Mucosa of gallbladder (tissue), 1 donor: ENCODE measurements around the gene POU3F1. TPM values are rescaled to one million over a fixed set of nuclear protein-coding genes. Genes with fewer than 3 reads are reported as not detected.
"Not testable (repeated sequence)": the region's sequence is repeated elsewhere in the genome, so short reads cannot be mapped to it uniquely, and the experiment has no call there.

ENCODE experiments used
- DNase-seq: peaks from one replicate; pipeline ENCODE4 v3.0.0-alpha.2; 2020; ENCODE audit warnings: low spot score
- total RNA-seq: library from RNA; stranded (reverse); gene quantifications from one replicate; pipeline ENCODE4 v1.2.1, GENCODE V29; 2021
- donor health status: DM: no; HTN: no; CAD: no.

Gene POU3F1
- total RNA-seq, 1 donor from 2014 or later: 0.09 TPM

GRCh38 chr1:38047603-38048141, 1.1 kb upstream of the POU3F1 start:
- DNase-seq: no peak

DNA sequence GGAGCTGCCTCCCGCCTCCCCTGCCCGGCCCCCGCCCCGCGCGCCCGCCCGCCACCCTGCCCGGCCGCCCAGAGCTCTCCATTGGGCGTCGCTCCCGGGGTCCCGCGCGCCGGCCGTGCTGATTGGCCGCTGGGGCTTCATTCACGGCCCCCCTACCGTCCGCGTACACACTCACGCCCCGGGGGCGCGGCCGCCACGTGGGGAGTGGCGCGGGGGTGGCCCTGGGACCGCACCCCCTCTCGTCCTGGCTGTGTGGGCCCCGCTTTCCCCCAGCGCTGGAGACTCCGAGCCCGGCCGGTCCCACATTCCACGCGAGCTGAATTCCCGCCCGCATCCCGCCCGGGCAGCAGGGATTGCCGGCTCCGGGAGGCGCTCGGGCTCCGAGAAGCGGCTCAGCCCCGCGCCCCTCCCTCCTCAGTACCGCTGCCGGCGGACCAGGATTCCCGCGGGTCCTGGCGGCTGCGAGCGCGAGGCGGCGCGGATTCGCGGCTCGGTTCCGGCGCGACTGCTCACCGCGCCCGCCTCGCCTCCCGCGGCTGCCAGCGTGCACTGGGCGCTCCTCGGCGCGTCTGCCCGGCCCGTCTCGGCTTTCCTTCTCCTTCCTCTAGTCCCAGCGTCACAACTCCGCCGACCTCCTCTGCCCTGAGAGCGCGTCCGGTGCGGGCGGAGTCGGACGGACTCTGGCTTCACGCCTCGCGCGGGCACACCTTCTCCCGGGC, 450 bp upstream of the POU3F1 start:
- DNase-seq: peak; percentile 69

GRCh38 chr1:38045401-38046332, 926 bp downstream of the POU3F1 start:
- peak; percentile 22 for DNase-seq

DNA sequence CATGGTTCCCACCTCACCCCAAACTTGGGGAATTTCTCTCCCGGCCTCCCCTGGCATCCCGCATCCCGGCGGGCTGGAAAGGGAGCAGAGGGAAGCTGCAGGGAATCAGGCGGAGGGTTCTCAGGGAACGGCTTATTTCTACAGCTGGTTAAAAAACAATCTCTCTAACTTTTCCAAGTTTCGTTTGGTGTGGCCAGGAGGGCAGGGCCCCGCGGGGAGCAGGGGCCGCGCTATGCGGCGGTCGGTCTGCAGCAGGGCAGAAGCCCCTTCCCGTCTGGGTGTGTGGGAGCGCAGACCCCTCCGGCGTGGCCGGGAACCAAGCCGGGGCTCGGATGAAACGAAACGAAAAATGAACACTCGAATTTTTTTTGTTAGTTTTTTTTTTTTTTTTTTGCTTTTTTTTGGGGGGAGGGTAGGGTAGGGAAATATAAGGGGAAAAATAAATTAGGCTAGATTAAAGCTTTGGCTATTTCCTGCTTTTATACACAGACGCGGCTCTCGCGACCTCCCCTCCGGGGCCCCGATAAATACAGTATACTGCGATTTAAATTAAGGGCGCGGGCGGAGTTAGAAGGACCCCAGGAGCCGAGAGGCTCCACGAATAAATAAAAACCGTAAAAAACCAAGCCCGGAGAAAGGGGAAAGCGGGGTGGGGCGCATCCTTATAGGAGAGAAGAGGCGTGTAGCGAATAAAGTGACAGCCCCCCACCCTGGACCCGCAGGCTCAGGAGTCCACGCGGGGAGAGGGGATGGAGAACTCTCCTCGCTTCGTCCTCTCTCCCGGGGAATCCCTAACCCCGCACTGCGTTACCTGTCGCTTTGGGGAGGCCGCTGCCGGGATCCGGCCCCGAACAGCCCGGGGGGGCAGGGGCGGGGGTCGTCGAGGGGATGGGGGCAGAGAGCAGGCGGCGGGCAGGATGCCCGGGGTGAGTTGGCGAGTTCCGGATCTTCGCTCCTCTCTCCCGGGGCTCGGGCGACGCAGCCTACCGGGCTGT, 2.1 kb downstream of the POU3F1 start:
- DNase-seq: no peak

GRCh38 chr1:38043036-38043747, 3.4 kb downstream of the POU3F1 start:
- DNase-seq: no peak

- no peak for DNase-seq
These were observed 4.4 kb downstream of the POU3F1 start for GRCh38 chr1:38041936-38042834.

DNA sequence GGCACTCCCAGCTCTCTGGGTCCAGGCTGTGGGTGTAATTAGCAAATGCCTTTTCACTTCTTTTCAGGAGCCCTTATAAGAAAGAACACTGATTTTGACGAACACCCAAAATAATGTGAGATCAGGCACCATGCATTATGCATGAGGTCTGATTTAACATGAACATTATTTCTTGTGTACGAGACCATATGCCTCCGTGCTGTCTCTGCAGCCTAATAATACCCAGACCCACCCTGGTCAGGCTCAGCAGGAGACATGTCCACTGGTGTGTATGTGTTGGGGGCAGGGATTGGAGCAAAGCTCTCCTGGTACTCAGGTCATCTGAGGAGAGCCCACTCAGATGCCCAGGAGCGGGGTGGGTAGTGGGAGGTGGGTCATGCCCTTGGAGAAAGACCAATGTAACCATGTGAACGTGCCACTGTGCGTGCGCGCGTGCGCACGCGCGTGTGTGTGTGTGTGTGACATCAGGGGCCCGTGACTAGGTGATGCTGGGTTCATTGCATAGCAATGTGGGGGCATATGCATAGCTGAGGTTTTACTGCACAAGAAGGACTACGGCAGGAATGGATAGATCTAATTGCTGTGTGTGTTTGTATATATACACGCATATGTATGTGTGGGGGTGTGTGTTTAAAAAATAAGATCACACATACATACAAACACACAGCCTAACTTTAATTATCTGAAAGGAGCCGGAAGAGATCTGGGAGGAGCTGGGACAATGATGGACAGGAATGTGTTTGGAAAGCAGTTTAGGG, 7.1 kb downstream of the POU3F1 start:
- no peak for DNase-seq

DNA sequence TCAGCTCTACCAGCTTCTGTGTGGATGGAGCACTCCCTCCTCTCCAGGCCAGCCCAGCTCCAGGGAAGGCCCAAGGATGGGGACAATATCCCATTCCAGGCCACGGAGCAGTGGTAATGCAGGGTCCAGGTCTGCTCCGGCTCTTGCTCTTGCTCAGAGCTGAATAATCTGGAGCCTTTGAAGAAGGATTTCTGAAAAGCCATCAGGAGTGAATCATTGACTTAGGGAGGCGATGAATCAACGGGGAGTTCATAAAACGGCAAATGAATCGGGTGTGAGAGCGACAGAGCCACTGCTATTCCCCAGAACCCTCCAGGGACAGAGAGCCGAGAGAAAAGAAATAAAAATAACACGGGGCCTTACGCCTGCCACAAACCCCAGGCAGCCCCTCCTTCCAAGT, 7.7 kb downstream of the POU3F1 start:
- DNase-seq: no peak

GRCh38 chr1:38037221-38037939, 9.2 kb downstream of the POU3F1 start:
- no peak for DNase-seq

GRCh38 chr1:38034871-38035270, 11.7 kb downstream of the POU3F1 start:
- no peak for DNase-seq

GRCh38 chr1:38032992-38033391, 13.6 kb downstream of the POU3F1 start:
- not testable (repeated sequence) for DNase-seq

DNA sequence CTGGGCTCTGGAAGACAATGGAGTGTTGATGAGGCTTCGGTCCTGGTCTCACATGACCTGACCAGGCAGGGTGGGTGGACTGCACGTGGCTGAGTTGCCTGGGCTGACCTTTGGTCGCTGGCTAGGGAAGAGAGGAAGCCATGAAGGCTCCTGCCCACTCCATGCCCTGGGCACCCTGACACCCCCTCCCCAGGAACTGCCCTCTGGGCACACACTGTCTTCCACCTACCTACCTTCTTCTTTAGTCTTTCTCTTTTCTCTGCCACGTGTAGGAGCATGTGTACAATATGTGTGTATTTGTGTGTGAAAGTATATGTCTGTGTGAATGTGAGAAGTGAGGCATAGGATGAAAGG, 15.1 kb downstream of the POU3F1 start:
- no peak for DNase-seq

DNA sequence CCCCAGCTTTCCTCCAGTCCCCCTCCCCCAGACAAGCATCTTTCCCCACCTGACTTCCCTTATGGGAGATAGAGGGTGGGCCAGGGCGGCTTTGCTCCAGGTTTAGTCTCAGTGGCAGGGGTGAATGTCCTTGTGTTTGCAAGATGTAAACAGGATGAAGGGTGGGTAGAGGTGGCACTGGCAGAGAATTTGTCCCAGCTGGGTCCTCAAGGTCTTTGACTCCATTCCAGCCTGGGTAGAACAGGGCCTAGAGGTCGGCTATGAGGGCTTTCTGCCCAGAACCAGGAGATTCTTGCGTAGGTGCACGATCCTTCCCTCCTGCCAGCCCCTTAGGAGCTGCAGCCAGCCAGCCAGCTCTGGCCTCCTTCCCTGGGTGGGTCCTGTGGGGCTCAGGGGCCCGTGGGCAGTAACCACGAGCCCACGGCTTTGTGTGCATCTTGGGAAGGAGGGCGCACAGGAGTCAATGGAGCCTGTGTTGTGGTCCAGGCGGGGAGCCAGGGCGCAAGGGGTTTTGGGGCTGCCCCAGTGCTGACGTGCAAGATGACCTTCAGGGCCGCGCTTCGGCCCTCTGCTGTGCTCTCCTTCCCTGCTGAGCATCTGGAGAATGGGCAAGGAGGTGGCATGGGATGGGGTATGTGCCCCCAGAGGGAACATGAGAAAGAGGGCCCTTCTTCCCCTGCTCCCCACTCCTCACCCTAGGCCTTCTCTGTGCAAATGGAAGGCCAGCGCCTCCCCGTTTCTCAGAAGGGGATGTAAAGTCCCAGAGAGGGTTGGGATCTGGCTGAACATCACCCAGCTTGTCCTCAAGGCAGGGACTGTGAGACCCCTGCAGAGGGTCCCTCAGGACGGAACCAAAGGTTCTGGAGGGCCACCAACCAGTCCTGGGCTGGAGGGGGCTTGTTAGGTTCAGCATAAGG, 15.7 kb downstream of the POU3F1 start:
- DNase-seq: no peak

DNA sequence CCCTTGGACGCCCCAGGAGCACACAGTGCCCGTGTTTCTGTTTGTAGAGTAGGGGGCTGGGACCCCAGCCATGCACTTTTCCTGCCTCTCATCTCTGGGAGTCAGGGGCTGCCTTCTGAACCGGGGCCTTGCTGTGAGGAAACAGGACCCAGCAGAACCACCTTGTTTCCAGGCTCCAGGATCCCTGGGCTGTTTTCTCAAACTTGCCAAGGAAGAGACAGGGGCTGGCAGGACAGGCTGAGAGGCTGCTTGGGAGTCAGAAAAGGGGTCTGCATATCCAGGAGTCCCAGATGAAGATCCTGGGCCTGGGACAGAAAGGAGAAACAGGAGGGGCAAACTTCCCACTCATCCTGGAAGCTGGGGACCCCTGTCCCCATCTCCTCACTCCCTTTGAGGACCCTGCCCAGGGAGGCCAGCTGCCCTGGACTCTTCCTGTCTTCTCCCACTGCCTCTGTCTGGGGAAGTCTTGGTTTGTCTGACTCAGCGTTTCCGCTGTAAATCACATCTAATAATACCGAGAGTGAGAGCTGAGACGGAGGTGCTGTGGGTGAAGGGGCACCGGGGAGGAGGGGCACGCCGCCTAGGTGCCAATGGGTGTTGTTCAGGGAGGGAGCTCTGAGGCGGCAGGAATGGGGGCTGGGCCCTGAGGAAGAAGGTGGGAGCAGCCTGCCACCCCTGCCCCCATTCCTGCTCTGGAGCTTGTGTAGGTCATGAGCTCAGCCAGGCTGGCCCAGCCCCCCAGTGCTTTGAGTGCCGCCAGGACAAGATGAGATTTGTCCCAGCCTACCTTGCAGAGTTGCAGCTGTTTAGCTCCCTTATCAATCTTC, 16.7 kb downstream of the POU3F1 start:
- peak; percentile 18 for DNase-seq

DNA sequence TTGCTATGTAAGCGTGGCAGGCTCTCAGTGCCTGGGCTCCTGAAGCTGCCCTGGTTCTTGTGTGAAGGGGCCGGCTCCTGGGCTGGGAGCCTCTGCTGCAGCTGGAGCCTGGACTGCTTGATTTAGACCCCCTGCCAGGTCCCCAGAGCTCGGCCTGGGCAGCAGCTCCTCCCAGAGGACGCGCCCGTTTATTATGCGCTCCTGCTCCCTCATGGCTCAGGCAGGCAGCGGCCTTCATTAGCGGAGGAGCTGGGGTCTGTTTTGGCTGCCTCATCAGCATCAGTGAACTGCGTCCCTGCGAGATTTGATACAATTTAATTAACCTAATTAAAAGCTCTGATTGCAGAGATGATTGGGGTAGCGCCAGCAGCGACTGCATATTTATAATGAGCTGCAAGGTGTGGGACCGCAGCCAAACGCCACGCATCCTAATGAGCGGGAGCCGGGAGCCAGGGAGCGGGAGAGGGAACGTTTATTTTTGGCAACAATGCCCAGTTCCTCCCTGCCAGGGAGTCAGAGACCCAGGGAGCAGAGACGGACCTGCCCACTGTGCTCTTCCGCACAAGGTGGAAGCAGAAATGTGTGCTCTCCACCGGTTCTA, 17.4 kb downstream of the POU3F1 start:
- DNase-seq: no peak

DNA sequence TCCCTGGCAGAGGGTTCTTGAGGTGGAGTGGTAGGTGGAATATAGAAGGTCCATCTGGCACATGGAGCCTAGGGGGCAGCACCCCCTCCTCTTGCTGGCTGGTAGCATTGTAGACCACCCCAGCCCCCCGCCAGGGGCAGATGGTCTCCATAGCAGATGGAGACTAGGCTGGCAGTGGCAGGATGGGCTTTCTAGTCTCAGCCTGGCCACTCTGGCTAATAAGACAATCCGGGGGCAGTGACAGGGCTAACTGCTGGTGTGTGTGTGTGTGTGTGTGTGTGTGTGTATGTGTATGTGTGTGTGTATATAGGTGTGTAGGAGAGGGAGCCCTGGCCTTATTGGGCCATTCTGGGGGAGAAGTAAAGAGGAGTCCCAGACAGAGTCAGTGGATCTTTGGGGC, 17.9 kb downstream of the POU3F1 start:
- no peak for DNase-seq
